ENCODE data around the gene DTNB. TPM values are rescaled to one million over a fixed set of nuclear protein-coding genes. Genes with fewer than 3 reads are reported as not detected.
"Not testable (repeated sequence)": the region's sequence is repeated elsewhere in the genome, so short reads cannot be mapped to it uniquely, and the experiment has no call there.

DTNB gene
- total RNA-seq, 4 donors from 2014 or later = 0.70 to 23.1 (median 6.1) TPM

- no peak overlapping the region for H3K4me3 ChIP-seq
- TF ChIP-seq, protein P1, sequence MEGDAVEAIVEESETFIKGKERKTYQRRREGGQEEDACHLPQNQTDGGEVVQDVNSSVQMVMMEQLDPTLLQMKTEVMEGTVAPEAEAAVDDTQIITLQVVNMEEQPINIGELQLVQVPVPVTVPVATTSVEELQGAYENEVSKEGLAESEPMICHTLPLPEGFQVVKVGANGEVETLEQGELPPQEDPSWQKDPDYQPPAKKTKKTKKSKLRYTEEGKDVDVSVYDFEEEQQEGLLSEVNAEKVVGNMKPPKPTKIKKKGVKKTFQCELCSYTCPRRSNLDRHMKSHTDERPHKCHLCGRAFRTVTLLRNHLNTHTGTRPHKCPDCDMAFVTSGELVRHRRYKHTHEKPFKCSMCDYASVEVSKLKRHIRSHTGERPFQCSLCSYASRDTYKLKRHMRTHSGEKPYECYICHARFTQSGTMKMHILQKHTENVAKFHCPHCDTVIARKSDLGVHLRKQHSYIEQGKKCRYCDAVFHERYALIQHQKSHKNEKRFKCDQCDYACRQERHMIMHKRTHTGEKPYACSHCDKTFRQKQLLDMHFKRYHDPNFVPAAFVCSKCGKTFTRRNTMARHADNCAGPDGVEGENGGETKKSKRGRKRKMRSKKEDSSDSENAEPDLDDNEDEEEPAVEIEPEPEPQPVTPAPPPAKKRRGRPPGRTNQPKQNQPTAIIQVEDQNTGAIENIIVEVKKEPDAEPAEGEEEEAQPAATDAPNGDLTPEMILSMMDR (IDR thresholded peaks at IDR 0.05) = no peak
- H3K27me3 ChIP-seq = no peaks in the 10 kb centered on the region
- H3K36me3 ChIP-seq = no peaks in the 10 kb centered on the region
- no peaks in the 10 kb centered on the region for H3K4me1 ChIP-seq
- no peak for DNase-seq
- H3K27ac ChIP-seq = no peak overlapping the region
- no peaks in the 10 kb centered on the region for H3K9me3 ChIP-seq
Measured at GRCh38 chr2:25615386-25615785, 58.0 kb downstream of the DTNB start.

DNA sequence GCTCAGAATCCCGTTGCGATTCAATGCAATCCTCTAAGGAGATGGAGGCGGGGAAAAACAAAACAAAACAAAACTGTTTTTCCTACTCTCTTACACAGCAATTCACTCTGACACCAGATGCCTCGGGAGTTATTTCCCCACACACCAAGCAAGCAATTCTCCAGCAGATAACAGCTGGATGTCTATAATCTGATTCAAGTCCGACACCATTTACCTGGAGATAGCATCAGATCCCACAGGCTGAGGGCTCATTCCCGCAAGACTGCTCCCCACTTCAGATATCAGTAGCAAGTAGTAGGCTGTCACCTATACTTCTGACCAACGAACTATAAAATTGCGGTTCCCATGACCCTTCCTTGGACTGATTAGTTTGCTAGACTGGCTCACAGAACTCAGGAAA lies 58.7 kb downstream of the DTNB start:
- no peaks in the 10 kb centered on the region for H3K9me3 ChIP-seq
- H3K4me1 ChIP-seq = no peaks in the 10 kb centered on the region
- H3K36me3 ChIP-seq = no peaks in the 10 kb centered on the region
- no peak overlapping the region for H3K4me3 ChIP-seq
- H3K27ac ChIP-seq = no peak overlapping the region
- no peak for DNase-seq
- TF ChIP-seq POLR2A (IDR thresholded peaks at IDR 0.05) = no peak
- TF ChIP-seq, protein P1 (IDR thresholded peaks at IDR 0.05) = no peak
- no peaks in the 10 kb centered on the region for H3K27me3 ChIP-seq

- no peaks in the 10 kb centered on the region for H3K27me3 ChIP-seq
- no peak for TF ChIP-seq POLR2A (IDR thresholded peaks at IDR 0.05)
- H3K9me3 ChIP-seq = no peaks in the 10 kb centered on the region
- no peak overlapping the region for H3K4me3 ChIP-seq
- no peaks in the 10 kb centered on the region for H3K36me3 ChIP-seq
- H3K4me1 ChIP-seq = no peaks in the 10 kb centered on the region
- H3K27ac ChIP-seq = no peak overlapping the region
- no peak for DNase-seq
Measured at GRCh38 chr2:25608718-25609117, 64.7 kb downstream of the DTNB start.

DNA sequence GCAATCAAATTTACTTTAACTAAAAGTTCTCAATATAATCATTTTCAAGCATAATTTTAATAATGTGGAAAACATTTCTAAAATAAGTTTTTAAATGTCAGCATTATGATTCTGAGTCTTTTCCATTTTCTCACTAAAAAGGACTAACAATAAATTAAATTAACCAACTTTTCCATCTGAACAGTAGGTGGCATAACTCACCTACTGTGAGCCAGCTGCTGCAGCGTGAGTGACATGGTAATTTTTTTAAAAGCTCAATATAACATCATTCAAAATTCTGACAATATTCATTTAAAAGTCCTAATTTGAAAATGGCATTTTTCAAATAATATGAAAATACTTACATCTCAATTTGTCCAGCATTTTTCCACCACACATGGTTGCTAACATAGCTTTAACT lies 66.5 kb downstream of the DTNB start:
- no peaks in the 10 kb centered on the region for H3K36me3 ChIP-seq
- no peaks in the 10 kb centered on the region for H3K9me3 ChIP-seq
- no peak for TF ChIP-seq POLR2A (IDR thresholded peaks at IDR 0.05)
- TF ChIP-seq, protein P1 (IDR thresholded peaks at IDR 0.05) = peak in 5 of 6 experiments; percentile 27 to 76 (median 71)
- no peaks in the 10 kb centered on the region for H3K4me1 ChIP-seq
- H3K4me3 ChIP-seq = no peak overlapping the region
- peak in 1 of 3 donors; percentile 51 for DNase-seq
- no peak overlapping the region for H3K27ac ChIP-seq
- H3K27me3 ChIP-seq = no peaks in the 10 kb centered on the region

GRCh38 chr2:25602333-25602723 lies 71.0 kb downstream of the DTNB start:
- H3K36me3 ChIP-seq = no peaks in the 10 kb centered on the region
- no peaks in the 10 kb centered on the region for H3K4me1 ChIP-seq
- no peaks in the 10 kb centered on the region for H3K9me3 ChIP-seq
- no peak for DNase-seq
- H3K27ac ChIP-seq = no peak overlapping the region
- H3K27me3 ChIP-seq = no peaks in the 10 kb centered on the region
- no peak for TF ChIP-seq POLR2A (IDR thresholded peaks at IDR 0.05)
- TF ChIP-seq, protein P1 (IDR thresholded peaks at IDR 0.05) = no peak
- H3K4me3 ChIP-seq = no peak overlapping the region

- not testable (repeated sequence) for H3K4me1 ChIP-seq, H3K36me3 ChIP-seq, H3K27ac ChIP-seq, DNase-seq, H3K9me3 ChIP-seq, H3K27me3 ChIP-seq, H3K4me3 ChIP-seq
Measured at GRCh38 chr2:25601711-25602332, 71.6 kb downstream of the DTNB start.

GRCh38 chr2:25598911-25599310 lies 74.5 kb downstream of the DTNB start:
- TF ChIP-seq POLR2A (IDR thresholded peaks at IDR 0.05) = no peak
- TF ChIP-seq, protein P1 (IDR thresholded peaks at IDR 0.05) = no peak
- Histone ChIP-seq H3K27me3 (no peaks in the 10 kb centered on the region), H3K27ac (no peak overlapping the region), H3K4me1 (no peaks in the 10 kb centered on the region), H3K4me3 (no peak overlapping the region), H3K9me3 (no peaks in the 10 kb centered on the region), H3K36me3 (no peaks in the 10 kb centered on the region)
- no peak for DNase-seq

Data from Peyer's patch (tissue), 4 donors.